K562 (cell line): Measurements from ENCODE around the gene CD40LG. TPM values are rescaled to one million over a fixed set of nuclear protein-coding genes. Genes with fewer than 3 reads are reported as not detected.

Source experiments
- ATAC-seq: fragments of 200-7000 bp; cut with Tn5 transposase; 3 replicates; pipeline ENCODE4 v1.9.1; 2020; ENCODE audit warnings: moderate library complexity
- BruUV-seq: library from RNA; stranded (reverse); fragments of 400-500 nt; replicated peaks from 2 replicates; lab custom pipeline; 2021; lab: Mats Ljungman, UMichigan
- CTCF ChIA-PET: fragments of 300-600 bp; formaldehyde crosslinking; extraction: SDS; loops from one replicate; lab custom pipeline; 2021; ENCODE audit warnings: low intra/inter-chr PET ratio; lab: Yijun Ruan, JAX
- POLR2A ChIA-PET: fragments of 300-600, 350-650 bp; sonication (Branson Sonifier 250); formaldehyde crosslinking; extraction: SDS; loops from one replicate; lab custom pipeline; 2021; ENCODE audit warnings: antibody characterized with exemption, inconsistent platforms; lab: Yijun Ruan, JAX
- DNase-seq, 4 experiments: peaks; one replicate each; pipeline versions ENCODE4 v3.0.0 to v3.0.0-alpha.2; 2011 to 2018; ENCODE audit warnings: low spot score in 3 of 4, mixed read lengths in 3 of 4; ENCODE audit errors: extremely low read depth in 1 of 4
- FAIRE-seq: peaks from 2 replicates; lab custom pipeline; 2011; peaks lifted over from hg19 to GRCh38; lab: Jason Lieb, UNC
- H2AFZ ChIP-seq: 2 replicates; pipeline ENCODE4 v1.6.0; 2011; ENCODE audit warnings: low read depth, low read length, control low read depth, inconsistent platforms
- H3K27ac ChIP-seq: fragments of 200-600 bp; 3 replicates; pipeline ENCODE4 v1.8.0; 2011; ENCODE audit warnings: low read depth, mild to moderate bottlenecking, control low read depth, inconsistent platforms, low read length, moderate library complexity, mixed read lengths; ENCODE audit errors: extremely low read depth
- H3K27me3 ChIP-seq, 2 experiments: fragments of 300-600 bp in 1 of 2; 2 replicates in 1 of 2; 3 replicates in 1 of 2; pipeline versions ENCODE4 v1.6.0 to v1.8.0; 2011; ENCODE audit warnings: inconsistent platforms in 2 of 2, low read length in 2 of 2, mild to moderate bottlenecking in 1 of 2, mixed read lengths in 1 of 2, moderate library complexity in 1 of 2; ENCODE audit not compliant: control insufficient read depth in 2 of 2, insufficient read depth in 2 of 2
- H3K36me3 ChIP-seq: fragments of 300-600 bp; 3 replicates; pipeline ENCODE4 v1.8.0; 2011; ENCODE audit warnings: mild to moderate bottlenecking, low read length, inconsistent platforms; ENCODE audit not compliant: control insufficient read depth, insufficient read depth
- H3K4me1 ChIP-seq, 2 experiments: fragments of 200-600 bp in 1 of 2; replicated peaks in 1 of 2; 2 replicates in 1 of 2; 3 replicates in 1 of 2; pipeline versions ENCODE4 v1.5.1 to v1.8.0; 2011; ENCODE audit warnings: inconsistent platforms in 2 of 2, low read length in 2 of 2, mild to moderate bottlenecking in 1 of 2, mixed read lengths in 1 of 2, moderate library complexity in 1 of 2; ENCODE audit not compliant: control insufficient read depth in 2 of 2, insufficient read depth in 2 of 2
- H3K4me2 ChIP-seq: 2 replicates; pipeline ENCODE4 v1.6.1; 2011; ENCODE audit warnings: low read length, control low read depth, inconsistent platforms, mixed read lengths; ENCODE audit not compliant: insufficient read depth
- H3K4me3 ChIP-seq: fragments of 200-600 bp; sonication (generic), shearing (Covaris generic); 2 replicates; pipeline ENCODE4 v1.5.1; 2016; ENCODE audit warnings: control low read depth, inconsistent platforms
- H3K79me2 ChIP-seq: fragments of 200-600 bp; 3 replicates; pipeline ENCODE4 v1.8.0; 2011; ENCODE audit warnings: low read length, inconsistent platforms; ENCODE audit not compliant: control insufficient read depth, insufficient read depth
- H3K9ac ChIP-seq, 2 experiments: 2 replicates each; pipeline versions ENCODE4 v1.6.0 to v1.6.1; 2011; ENCODE audit warnings: low read depth in 2 of 2, low read length in 2 of 2, control low read depth in 1 of 2, inconsistent platforms in 1 of 2, mild to moderate bottlenecking in 1 of 2, mixed read lengths in 1 of 2; ENCODE audit not compliant: insufficient read depth in 1 of 2
- H3K9me1 ChIP-seq: one replicate; pipeline ENCODE4 v1.6.0; 2011; ENCODE audit warnings: inconsistent platforms, mild to moderate bottlenecking, low read length, moderate library complexity; ENCODE audit not compliant: control insufficient read depth, insufficient read depth
- H3K9me3 ChIP-seq: replicated peaks from 2 replicates; pipeline ENCODE4 v1.5.1; 2011; ENCODE audit warnings: low read depth, low read length, inconsistent platforms; ENCODE audit not compliant: control insufficient read depth, insufficient read depth
- H4K20me1 ChIP-seq: replicated peaks from 2 replicates; pipeline ENCODE4 v1.6.1; 2011; ENCODE audit warnings: low read length, inconsistent platforms, mixed read lengths; ENCODE audit not compliant: control insufficient read depth, insufficient read depth
- MTF1 ChIP-seq: fragments of 250-450 bp; sonication (Bioruptor Pico); IDR thresholded peaks from 2 replicates; pipeline ENCODE4 v1.9.0; 2021; ENCODE audit warnings: moderate library complexity, mild to moderate bottlenecking, inconsistent platforms, borderline replicate concordance
- WGBS: fragments of 100-300 bp; shearing (Covaris generic); methylation state at CpG from one replicate; pipeline ENCODE4 v1.1.6; 2016; ENCODE audit warnings: low coverage, mixed read lengths; ENCODE audit not compliant: insufficient coverage; ENCODE audit errors: missing lambda C conversion rate; 5-methylcytosine and 5-hydroxymethylcytosine counted together
- in situ Hi-C: fragments of 300-500 bp; cut with MboI; formaldehyde crosslinking; loops from 4 replicates; pipeline ENCODE4 v1.15.0; 2018; ENCODE audit warnings: inconsistent platforms, mixed read lengths
- intact Hi-C: fragments of 100-400 bp; cut with micrococcal nuclease; formaldehyde crosslinking; loops from 2 replicates; pipeline ENCODE4 v1.14.2; 2022
- polyA plus RNA-seq, 8 experiments: library from polyadenylated mRNA; depleted of rRNA in 4 of 8; stranded (reverse) in 5 of 8; unstranded in 3 of 8; fragments of >200 nt; fragmentation: Nextera tagmentation in 2 of 8; fragmentation: Illumina TruSeq in 1 of 8; extraction: Ambion mirVana in 2 of 8; extraction: Trizol in 1 of 8; gene quantifications; 2 replicates each; pipeline versions ENCODE4 v1.2.1 to v1.2.3, GENCODE V29; 2011 to 2014; ENCODE audit warnings: inconsistent platforms in 1 of 8, missing spikeins in 1 of 8
- total RNA-seq, 7 experiments: library from RNA; depleted of rRNA in 6 of 7; stranded (reverse); fragments of >200 nt in 6 of 7; fragmentation: Illumina TruSeq in 2 of 7; extraction: Trizol in 2 of 7; gene quantifications; 2 replicates each; pipeline versions ENCODE4 v1.2.1 to v1.2.3, GENCODE V29; 2011 to 2021; ENCODE audit warnings: low replicate concordance in 1 of 7
- TF ChIP-seq, protein P1 (sequence below): sonication (generic); formaldehyde crosslinking; IDR thresholded peaks from 2 replicates; pipeline ENCODE4 v1.8.1; 2023; ENCODE audit warnings: mild to moderate bottlenecking, missing genetic modification reagents, moderate library complexity
- TF ChIP-seq, protein P2 (sequence below): fragments of 450-650 bp; formaldehyde crosslinking; IDR thresholded peaks from 2 replicates; pipeline ENCODE4 v1.4.0; 2020; ENCODE audit warnings: mild to moderate bottlenecking, moderate library complexity

CD40LG gene
- total and polyA plus RNA-seq, 9 of the 15 experiments (the other 6 are each of a cell fraction or from before 2014, with no cell fraction given): 0.11 TPM; not detected in 8

DNA sequence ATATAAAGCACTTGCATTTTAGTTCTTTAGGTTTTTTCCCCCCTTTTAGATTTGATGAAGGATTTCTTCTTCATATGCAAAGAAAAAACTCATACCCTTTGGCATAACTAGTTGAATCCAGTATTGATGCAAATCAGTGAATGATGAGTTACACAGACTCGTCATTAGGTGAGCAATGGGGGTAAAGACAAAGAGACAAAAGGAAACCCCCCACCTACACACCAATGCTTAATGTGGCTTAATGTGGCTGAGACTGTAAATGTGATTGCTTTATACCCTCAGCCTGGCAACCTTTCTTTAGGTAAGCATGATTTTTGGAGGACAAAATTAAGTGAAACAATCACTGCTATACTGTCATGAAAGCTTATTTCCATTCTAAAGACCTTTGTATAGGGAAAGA, 39.5 kb downstream of the CD40LG start:
- BruUV-seq: no TSS peak
- no peak overlapping the region for H3K4me3 ChIP-seq
- TF ChIP-seq, protein P1, sequence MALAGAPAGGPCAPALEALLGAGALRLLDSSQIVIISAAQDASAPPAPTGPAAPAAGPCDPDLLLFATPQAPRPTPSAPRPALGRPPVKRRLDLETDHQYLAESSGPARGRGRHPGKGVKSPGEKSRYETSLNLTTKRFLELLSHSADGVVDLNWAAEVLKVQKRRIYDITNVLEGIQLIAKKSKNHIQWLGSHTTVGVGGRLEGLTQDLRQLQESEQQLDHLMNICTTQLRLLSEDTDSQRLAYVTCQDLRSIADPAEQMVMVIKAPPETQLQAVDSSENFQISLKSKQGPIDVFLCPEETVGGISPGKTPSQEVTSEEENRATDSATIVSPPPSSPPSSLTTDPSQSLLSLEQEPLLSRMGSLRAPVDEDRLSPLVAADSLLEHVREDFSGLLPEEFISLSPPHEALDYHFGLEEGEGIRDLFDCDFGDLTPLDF: no peak
- TF ChIP-seq, protein P2, sequence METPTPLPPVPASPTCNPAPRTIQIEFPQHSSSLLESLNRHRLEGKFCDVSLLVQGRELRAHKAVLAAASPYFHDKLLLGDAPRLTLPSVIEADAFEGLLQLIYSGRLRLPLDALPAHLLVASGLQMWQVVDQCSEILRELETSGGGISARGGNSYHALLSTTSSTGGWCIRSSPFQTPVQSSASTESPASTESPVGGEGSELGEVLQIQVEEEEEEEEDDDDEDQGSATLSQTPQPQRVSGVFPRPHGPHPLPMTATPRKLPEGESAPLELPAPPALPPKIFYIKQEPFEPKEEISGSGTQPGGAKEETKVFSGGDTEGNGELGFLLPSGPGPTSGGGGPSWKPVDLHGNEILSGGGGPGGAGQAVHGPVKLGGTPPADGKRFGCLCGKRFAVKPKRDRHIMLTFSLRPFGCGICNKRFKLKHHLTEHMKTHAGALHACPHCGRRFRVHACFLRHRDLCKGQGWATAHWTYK (CRISPR knock-in tag): no peak
- TF ChIP-seq MTF1 (CRISPR knock-in tag): no peak
- H3K9me1 ChIP-seq: no peaks in the 10 kb centered on the region
- CTCF ChIA-PET: no interaction called here
- H3K4me2 ChIP-seq: no peak overlapping the region
- H3K4me1 ChIP-seq: no peaks in the 10 kb centered on the region; a peak in 2 of 5 replicates
- POLR2A ChIA-PET: no interaction called here
- no peaks in the 10 kb centered on the region for H4K20me1 ChIP-seq
- no peaks in the 10 kb centered on the region for H3K9me3 ChIP-seq
- FAIRE-seq: no peak
- no peak for DNase-seq
- in situ Hi-C loops (loop anchor here (25.0 kb wide), 1 partner anchor 650 kb away; no protein-coding TSS in a partner anchor), intact Hi-C loops (no loop called here)
- H3K79me2 ChIP-seq: no peaks in the 10 kb centered on the region
- no peak overlapping the region for H2AFZ ChIP-seq
- no peaks in the 10 kb centered on the region for H3K27me3 ChIP-seq
- no peaks in the 10 kb centered on the region for H3K36me3 ChIP-seq
- no peak for ATAC-seq
- H3K27ac ChIP-seq: no peak overlapping the region
- H3K9ac ChIP-seq: no peak overlapping the region
- 0% methylated on average over 1 of the region's 1 CpG for WGBS
